IMR-90 (cell line): ENCODE results near the gene TBRG4. TPM values are rescaled to one million over a fixed set of nuclear protein-coding genes. Genes with fewer than 3 reads are reported as not detected.

ENCODE experiments used
- ATAC-seq: fragments of 200-7000 bp; cut with Tn5 transposase; 2 replicates; pipeline ENCODE4 v1.9.1; 2020; ENCODE audit warnings: low read depth, mild to moderate bottlenecking, moderate library complexity
- BruUV-seq: library from RNA; stranded (reverse); fragments of 400-500 nt; replicated peaks from 2 replicates; lab custom pipeline; 2021; lab: Mats Ljungman, UMichigan
- CTCF ChIA-PET: fragments of 300-600 bp; formaldehyde crosslinking; extraction: SDS; loops from one replicate; lab custom pipeline; 2021; ENCODE audit warnings: antibody characterized with exemption; lab: Yijun Ruan, JAX
- POLR2A ChIA-PET: fragments of 300-600 bp; sonication (Branson Sonifier 250); formaldehyde crosslinking; loops from one replicate; lab custom pipeline; 2022; ENCODE audit warnings: antibody characterized with exemption; ENCODE audit not compliant: unreplicated experiment; lab: Charles Lee
- DNase-seq: peaks from one replicate; pipeline ENCODE4 v3.0.0; 2013
- H2AFZ ChIP-seq: replicated peaks from 2 replicates; pipeline ENCODE3; 2013; ENCODE audit warnings: low read length, mild to moderate bottlenecking; ENCODE audit not compliant: poor library complexity
- H2AK5ac ChIP-seq: 2 replicates; pipeline ENCODE4 v1.6.1; 2013; ENCODE audit warnings: low read depth, low read length, inconsistent platforms
- H2AK9ac ChIP-seq: replicated peaks from 2 replicates; pipeline ENCODE3; 2013; ENCODE audit warnings: mild to moderate bottlenecking, low read depth, low read length, moderate library complexity; ENCODE audit not compliant: poor library complexity
- H2BK120ac ChIP-seq: 2 replicates; pipeline ENCODE4 v1.6.1; 2013; ENCODE audit warnings: low read depth, low read length, inconsistent platforms
- H2BK15ac ChIP-seq: 3 replicates; pipeline ENCODE4 v1.6.1; 2013; ENCODE audit warnings: low read depth, low read length, inconsistent platforms
- H2BK20ac ChIP-seq: 2 replicates; pipeline ENCODE4 v1.6.1; 2013; ENCODE audit warnings: low read depth, mild to moderate bottlenecking, inconsistent platforms, low read length, moderate library complexity
- H2BK5ac ChIP-seq: 2 replicates; pipeline ENCODE4 v1.6.1; 2013; ENCODE audit warnings: mild to moderate bottlenecking, low read depth, low read length, inconsistent platforms; ENCODE audit not compliant: poor library complexity, severe bottlenecking
- H3K14ac ChIP-seq: replicated peaks from 2 replicates; pipeline ENCODE4 v1.6.1; 2013; ENCODE audit warnings: low read depth, low read length, inconsistent platforms
- H3K18ac ChIP-seq: 2 replicates; pipeline ENCODE4 v1.6.1; 2013; ENCODE audit warnings: low read depth, low read length, control low read depth
- H3K23ac ChIP-seq: 2 replicates; pipeline ENCODE4 v1.6.1; 2013; ENCODE audit warnings: low read depth, low read length, inconsistent platforms
- H3K27ac ChIP-seq: 2 replicates; pipeline ENCODE4 v1.5.1; 2013; ENCODE audit warnings: mild to moderate bottlenecking, control low read depth, low read length; ENCODE audit not compliant: insufficient read depth
- H3K27me3 ChIP-seq: 2 replicates; pipeline ENCODE4 v1.6.1; 2013; ENCODE audit warnings: low read length; ENCODE audit not compliant: control insufficient read depth, insufficient read depth
- H3K36me3 ChIP-seq: 2 replicates; pipeline ENCODE4 v1.6.1; 2013; ENCODE audit warnings: low read length, mixed read lengths; ENCODE audit not compliant: control insufficient read depth, insufficient read depth
- H3K4ac ChIP-seq: 2 replicates; pipeline ENCODE4 v1.6.1; 2013; ENCODE audit warnings: low read depth, low read length, inconsistent platforms
- H3K4me1 ChIP-seq: 2 replicates; pipeline ENCODE4 v1.6.1; 2013; ENCODE audit warnings: low read length, mixed read lengths; ENCODE audit not compliant: control insufficient read depth, insufficient read depth
- H3K4me2 ChIP-seq: 2 replicates; pipeline ENCODE4 v1.6.1; 2013; ENCODE audit warnings: low read depth, mild to moderate bottlenecking, control low read depth, low read length, moderate library complexity
- H3K4me3 ChIP-seq: 2 replicates; pipeline ENCODE4 v1.5.1; 2013; ENCODE audit warnings: low read depth, mild to moderate bottlenecking, control low read depth, low read length, moderate library complexity; ENCODE audit not compliant: insufficient read depth
- H3K56ac ChIP-seq: 2 replicates; pipeline ENCODE4 v1.6.1; 2013; ENCODE audit warnings: low read length, inconsistent platforms; ENCODE audit not compliant: insufficient read depth; ENCODE audit errors: extremely low read depth
- H3K79me1 ChIP-seq, 2 experiments: 2 replicates each; pipeline ENCODE4 v1.6.1; 2013; ENCODE audit warnings: low read length in 2 of 2, inconsistent platforms in 1 of 2, low read depth in 1 of 2
- H3K9ac ChIP-seq: 2 replicates; pipeline ENCODE4 v1.6.1; 2013; ENCODE audit warnings: low read depth, low read length, control low read depth
- H3K9me1 ChIP-seq: 2 replicates; pipeline ENCODE4 v1.6.1; 2013; ENCODE audit warnings: low read length, inconsistent platforms; ENCODE audit not compliant: insufficient read depth
- H3K9me3 ChIP-seq: 2 replicates; pipeline ENCODE4 v1.6.1; 2013; ENCODE audit warnings: low read length; ENCODE audit not compliant: control insufficient read depth, insufficient read depth
- H4K20me1 ChIP-seq: 2 replicates; pipeline ENCODE4 v1.6.1; 2013; ENCODE audit warnings: low read length, inconsistent platforms; ENCODE audit not compliant: insufficient read depth
- H4K5ac ChIP-seq: 2 replicates; pipeline ENCODE4 v1.6.1; 2013; ENCODE audit warnings: mild to moderate bottlenecking, low read depth, low read length, control low read depth
- H4K8ac ChIP-seq, 2 experiments: 2 replicates each; pipeline ENCODE4 v1.6.1; 2013; ENCODE audit warnings: low read depth in 2 of 2, low read length in 2 of 2, control low read depth in 1 of 2, inconsistent platforms in 1 of 2
- H4K91ac ChIP-seq: 2 replicates; pipeline ENCODE4 v1.6.1; 2013; ENCODE audit warnings: low read depth, low read length, inconsistent platforms; ENCODE audit not compliant: insufficient read depth
- BHLHE40 ChIP-seq: fragments of 150-350 bp; IDR thresholded peaks from 2 replicates; pipeline ENCODE4 v1.6.1; 2016; ENCODE audit warnings: mild to moderate bottlenecking, low read depth, low read length
- CTCF ChIP-seq: conservative IDR thresholded peaks from 2 replicates; pipeline ENCODE4 v1.5.1; 2012; ENCODE audit warnings: mild to moderate bottlenecking, low read depth, low read length, improper control_type of control experiment
- ELK1 ChIP-seq: fragments of 150-350 bp; IDR thresholded peaks from 2 replicates; pipeline ENCODE4 v1.6.1; 2016; ENCODE audit warnings: low read depth, mild to moderate bottlenecking, low read length, moderate library complexity, borderline replicate concordance
- MXI1 ChIP-seq: IDR thresholded peaks from 2 replicates; pipeline ENCODE4 v1.6.1; 2012; ENCODE audit warnings: low read depth, mild to moderate bottlenecking, low read length, moderate library complexity, borderline replicate concordance
- NFE2L2 ChIP-seq: fragments of 150-350 bp; IDR thresholded peaks from 2 replicates; pipeline ENCODE4 v1.6.1; 2016; ENCODE audit warnings: low read depth, mild to moderate bottlenecking, low read length
- POLR2A ChIP-seq: IDR thresholded peaks from 2 replicates; pipeline ENCODE4 v1.6.1; 2012; ENCODE audit warnings: mild to moderate bottlenecking, low read depth, low read length
- RAD21 ChIP-seq: IDR thresholded peaks from 2 replicates; pipeline ENCODE4 v1.6.1; 2012; ENCODE audit warnings: low read length, improper control_type of control experiment
- RFX5 ChIP-seq: IDR thresholded peaks from 2 replicates; pipeline ENCODE4 v1.8.0; 2012; ENCODE audit warnings: low read depth, mild to moderate bottlenecking, low read length, moderate library complexity
- SMC3 ChIP-seq: fragments of 150-350 bp; IDR thresholded peaks from 2 replicates; pipeline ENCODE4 v1.6.1; 2016; ENCODE audit warnings: low read depth, mild to moderate bottlenecking, antibody characterized with exemption, low read length, moderate library complexity
- WGBS, 2 experiments: methylation state at CpG; one replicate each; pipeline versions ENCODE4 v1.1.5 to v1.1.7; 2013; ENCODE audit warnings: missing lambda C conversion rate in 2 of 2; ENCODE audit not compliant: insufficient read length in 1 of 2; ENCODE audit errors: extremely low coverage in 2 of 2; 5-methylcytosine and 5-hydroxymethylcytosine counted together
- dilution Hi-C: fragments of 300-500 bp; cut with HindIII; formaldehyde crosslinking; loops from one replicate; pipeline ENCODE4 v1.14.3; 2018; ENCODE audit warnings: low sequenced_read_pairs; ENCODE audit not compliant: unreplicated experiment
- in situ Hi-C: fragments of 300-500 bp; cut with MboI; formaldehyde crosslinking; loops from 3 replicates; pipeline ENCODE4 v1.14.3; 2019; ENCODE audit warnings: low sequenced_read_pairs, inconsistent platforms, mixed read lengths
- intact Hi-C: fragments of 100-400 bp; cut with micrococcal nuclease; formaldehyde crosslinking; loops from 2 replicates; pipeline ENCODE4 v1.10.0; 2022
- polyA plus RNA-seq, 3 experiments: library from polyadenylated mRNA; depleted of rRNA; stranded (reverse); fragments of >200 nt; gene quantifications; 2 replicates each; pipeline ENCODE4 v1.2.3, GENCODE V29; 2012; ENCODE audit warnings: low replicate concordance in 1 of 3
- total RNA-seq: library from RNA; depleted of rRNA; stranded (reverse); fragments of >200 nt; gene quantifications from 2 replicates; pipeline ENCODE4 v1.2.3, GENCODE V29; 2012

The TBRG4 gene
- total and polyA plus RNA-seq, 2 of the 4 experiments (the other 2 are of a cell fraction): 71.6 to 77.6 TPM

- H2AK9ac ChIP-seq: no peak overlapping the region
- no peaks in the 10 kb centered on the region for H3K9me1 ChIP-seq
- no peak overlapping the region for H2BK20ac ChIP-seq
- no peak overlapping the region for H2AK5ac ChIP-seq
- no peaks in the 10 kb centered on the region for H4K20me1 ChIP-seq
- H3K27ac ChIP-seq: no peak overlapping the region
- H3K9ac ChIP-seq: no peak overlapping the region
- no peak overlapping the region for H3K4ac ChIP-seq
- ChIA-PET POLR2A (no interaction called here), CTCF (no interaction called here)
- H3K23ac ChIP-seq: no peak overlapping the region
- H3K36me3 ChIP-seq: no peaks in the 10 kb centered on the region
- no peak overlapping the region for H3K4me2 ChIP-seq
- H3K56ac ChIP-seq: no peak overlapping the region
- peaks cover 54% of the 10 kb centered on the region for H3K27me3 ChIP-seq
- H3K79me1 ChIP-seq: no peaks in the 10 kb centered on the region
- ATAC-seq: no peak
- WGBS, 2 experiments: no CpG with 5 or more reads among the region's 3 CpGs
- H4K91ac ChIP-seq: no peak overlapping the region
- no peak overlapping the region for H3K18ac ChIP-seq
- H3K9me3 ChIP-seq: no peaks in the 10 kb centered on the region
- dilution Hi-C loops (no loop called here), intact Hi-C loops (no loop called here), in situ Hi-C loops (loop anchor here (5.0 to 10.0 kb wide), 2 partner anchors 100 to 703 kb away; no protein-coding TSS in a partner anchor)
- no peak overlapping the region for H4K5ac ChIP-seq
- H3K4me1 ChIP-seq: no peaks in the 10 kb centered on the region
- no peak overlapping the region for H3K4me3 ChIP-seq
- H4K8ac ChIP-seq: no peak overlapping the region
- no peak overlapping the region for H2BK5ac ChIP-seq
- TF ChIP-seq RAD21 (no peak), POLR2A (no peak), CTCF (no peak), MXI1 (no peak), NFE2L2 (no peak), ELK1 (no peak), SMC3 (no peak), RFX5 (no peak), BHLHE40 (no peak)
- H2AFZ ChIP-seq: no peak overlapping the region
- DNase-seq: no peak
- no TSS peak for BruUV-seq
- no peak overlapping the region for H2BK120ac ChIP-seq
- H3K14ac ChIP-seq: no peak overlapping the region
- no peak overlapping the region for H2BK15ac ChIP-seq
Observed at GRCh38 chr7:45151967-45152366, 40.5 kb upstream of the TBRG4 start.
